ENCODE results near the gene CALHM1. TPM values are rescaled to one million over a fixed set of nuclear protein-coding genes. Genes with fewer than 3 reads are reported as not detected.

CALHM1 gene
- total RNA-seq, 1 experiment from 2014 or later = not detected

DNA sequence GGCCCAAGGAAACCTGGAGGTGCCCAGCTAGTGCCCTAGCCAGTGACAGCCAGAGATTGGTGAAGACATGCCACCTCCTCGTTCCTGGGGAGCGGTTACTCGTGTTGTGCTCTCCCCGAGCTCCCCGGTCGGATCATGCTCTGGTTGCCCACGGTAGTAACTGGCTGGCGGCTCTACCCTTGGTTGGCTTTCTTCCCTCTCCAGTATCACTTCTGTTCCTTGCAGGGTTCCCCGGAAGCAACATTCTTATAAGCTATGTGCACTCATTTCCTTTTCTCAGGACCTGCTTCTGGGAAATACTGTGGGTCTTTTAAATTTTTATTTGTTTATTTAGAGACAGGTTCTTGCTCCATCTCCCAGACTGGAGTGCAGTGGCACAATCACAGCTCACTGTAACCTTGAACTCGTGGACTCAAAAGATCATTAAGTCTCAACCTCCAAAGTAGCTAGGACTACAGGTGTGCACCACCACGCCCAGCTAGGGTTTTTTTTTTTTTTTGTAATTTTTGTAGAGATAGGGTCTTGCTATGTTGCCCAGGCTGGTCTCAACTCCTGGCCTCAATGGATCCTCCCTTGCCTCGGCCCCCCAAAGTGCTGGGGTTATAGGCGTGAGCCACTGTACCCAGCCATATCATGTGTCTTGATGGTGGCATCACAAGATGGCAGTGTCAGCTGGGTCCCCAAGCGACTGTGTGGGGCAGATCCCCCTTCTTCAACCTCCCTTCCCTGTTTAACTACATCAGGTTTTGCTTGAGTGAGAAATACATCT, 6.9 kb upstream of the CALHM1 start:
- intact Hi-C loops (cut with micrococcal nuclease; ENCODE audit: unreplicated experiment) = no loop called here
- H3K4me1 Mint-ChIP-seq (ENCODE audit: low read depth, unreplicated experiment) = peaks cover 7% of the 10 kb centered on the region
- CTCF ChIA-PET = interaction anchor here (0.7 kb wide), 1 partner anchor 78 kb away, joined by 3 read pairs; no protein-coding TSS in a partner anchor

DNA sequence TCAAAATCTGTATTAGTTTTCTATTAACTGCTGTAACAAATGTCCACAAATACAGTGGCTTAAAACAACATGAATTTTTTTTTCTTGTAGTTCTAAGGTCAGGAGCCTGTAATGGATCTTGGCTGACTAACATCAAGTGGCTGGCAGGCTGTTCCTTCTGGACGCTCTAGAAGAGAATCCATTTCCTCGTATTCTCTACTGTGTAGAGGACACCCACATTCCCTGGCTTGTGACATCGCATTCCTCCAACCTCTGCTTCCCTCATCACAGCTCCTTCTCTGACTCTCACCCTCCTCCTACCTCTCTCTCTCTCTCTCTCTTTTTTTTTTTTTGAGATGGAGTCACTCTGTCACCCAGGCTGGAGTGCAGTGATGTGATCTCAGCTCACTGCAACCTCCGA, 4.8 kb upstream of the CALHM1 start:
- Mint-ChIP-seq H3K27ac (ENCODE audit: unreplicated experiment) (no peak overlapping the region), H3K27me3 (ENCODE audit: insufficient read depth, unreplicated experiment) (no peaks in the 10 kb centered on the region), H3K4me1 (ENCODE audit: low read depth, unreplicated experiment) (peaks cover 7% of the 10 kb centered on the region), H3K4me3 (ENCODE audit: unreplicated experiment) (no peak overlapping the region), H3K9me3 (ENCODE audit: unreplicated experiment) (no peaks in the 10 kb centered on the region), H3K36me3 (ENCODE audit: insufficient read depth, unreplicated experiment) (no peaks in the 10 kb centered on the region)
- DNase-seq = no peak
- BruUV-seq (replicated peaks) = no TSS peak
- H3K9me3 ChIP-seq = no peaks in the 10 kb centered on the region
- TF ChIP-seq, protein P1, sequence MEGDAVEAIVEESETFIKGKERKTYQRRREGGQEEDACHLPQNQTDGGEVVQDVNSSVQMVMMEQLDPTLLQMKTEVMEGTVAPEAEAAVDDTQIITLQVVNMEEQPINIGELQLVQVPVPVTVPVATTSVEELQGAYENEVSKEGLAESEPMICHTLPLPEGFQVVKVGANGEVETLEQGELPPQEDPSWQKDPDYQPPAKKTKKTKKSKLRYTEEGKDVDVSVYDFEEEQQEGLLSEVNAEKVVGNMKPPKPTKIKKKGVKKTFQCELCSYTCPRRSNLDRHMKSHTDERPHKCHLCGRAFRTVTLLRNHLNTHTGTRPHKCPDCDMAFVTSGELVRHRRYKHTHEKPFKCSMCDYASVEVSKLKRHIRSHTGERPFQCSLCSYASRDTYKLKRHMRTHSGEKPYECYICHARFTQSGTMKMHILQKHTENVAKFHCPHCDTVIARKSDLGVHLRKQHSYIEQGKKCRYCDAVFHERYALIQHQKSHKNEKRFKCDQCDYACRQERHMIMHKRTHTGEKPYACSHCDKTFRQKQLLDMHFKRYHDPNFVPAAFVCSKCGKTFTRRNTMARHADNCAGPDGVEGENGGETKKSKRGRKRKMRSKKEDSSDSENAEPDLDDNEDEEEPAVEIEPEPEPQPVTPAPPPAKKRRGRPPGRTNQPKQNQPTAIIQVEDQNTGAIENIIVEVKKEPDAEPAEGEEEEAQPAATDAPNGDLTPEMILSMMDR (IDR thresholded peaks at IDR 0.05; ENCODE audit: insufficient read depth in 1 of 2, low read depth in 1 of 2, low read length in 1 of 2, severe bottlenecking in 1 of 2, unreplicated experiment in 1 of 2) = no peak
- no peak overlapping the region for H3K4me3 ChIP-seq (ENCODE audit: low read depth, low read length)
- no peaks in the 10 kb centered on the region for H3K4me1 ChIP-seq
- CTCF ChIA-PET = no interaction called here
- POLR2A ChIA-PET = no interaction called here
- H3K36me3 ChIP-seq (ENCODE audit: control insufficient read depth, insufficient read depth, low read length) = no peaks in the 10 kb centered on the region
- H3K27me3 ChIP-seq (replicated peaks; ENCODE audit: control insufficient read depth, insufficient read depth, low read length) = no peaks in the 10 kb centered on the region
- intact Hi-C loops (cut with micrococcal nuclease; ENCODE audit: unreplicated experiment) = no loop called here

More for the DNA sequence above, 6.9 kb upstream of the CALHM1 start:
- H3K36me3 ChIP-seq (ENCODE audit: control insufficient read depth, insufficient read depth, low read length) = no peaks in the 10 kb centered on the region
- H3K36me3 Mint-ChIP-seq (ENCODE audit: insufficient read depth, unreplicated experiment) = no peaks in the 10 kb centered on the region
- no peaks in the 10 kb centered on the region for H3K4me1 ChIP-seq
- no peak overlapping the region for H3K27ac Mint-ChIP-seq (ENCODE audit: unreplicated experiment)
- H3K27me3 ChIP-seq (replicated peaks; ENCODE audit: control insufficient read depth, insufficient read depth, low read length) = no peaks in the 10 kb centered on the region; the same call in 1 of the 2 replicates
- BruUV-seq (replicated peaks) = no TSS peak
- H3K27me3 Mint-ChIP-seq (ENCODE audit: insufficient read depth, unreplicated experiment) = no peaks in the 10 kb centered on the region
- POLR2A ChIA-PET = interaction anchor here (0.6 kb wide), 1 partner anchor 422 kb away, joined by 7 read pairs; no protein-coding TSS in a partner anchor
- H3K4me3 ChIP-seq (ENCODE audit: low read depth, low read length) = no peak overlapping the region
- H3K4me3 Mint-ChIP-seq (ENCODE audit: unreplicated experiment) = no peak overlapping the region
- no peaks in the 10 kb centered on the region for H3K9me3 ChIP-seq
- no peak for DNase-seq
- no peaks in the 10 kb centered on the region for H3K9me3 Mint-ChIP-seq (ENCODE audit: unreplicated experiment)
- TF ChIP-seq, protein P1 (IDR thresholded peaks at IDR 0.05; ENCODE audit: insufficient read depth in 1 of 2, low read depth in 1 of 2, low read length in 1 of 2, severe bottlenecking in 1 of 2, unreplicated experiment in 1 of 2) = no peak

DNA sequence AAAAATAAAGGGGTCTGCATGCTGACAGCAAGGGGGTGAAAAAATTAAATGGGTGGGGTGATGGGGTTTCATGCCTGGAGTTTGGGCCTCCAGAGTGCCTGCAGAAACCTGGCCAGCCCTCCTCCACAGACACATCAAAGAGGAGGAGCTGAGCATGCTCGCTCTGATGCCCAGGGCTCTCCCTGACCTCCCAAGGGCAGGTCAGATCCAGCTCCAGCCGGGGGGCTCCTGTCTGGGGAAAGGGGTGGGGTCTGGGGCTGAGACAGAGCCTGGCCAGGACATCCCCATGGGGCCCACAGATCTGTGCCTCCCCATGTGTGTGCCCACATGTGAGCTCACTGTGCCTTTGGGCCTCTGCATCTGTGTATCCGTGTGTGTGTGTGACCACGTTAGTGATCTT, 915 bp upstream of the CALHM1 start:
- intact Hi-C loops (cut with micrococcal nuclease; ENCODE audit: unreplicated experiment) = no loop called here
- TF ChIP-seq, protein P1 (IDR thresholded peaks at IDR 0.05; ENCODE audit: insufficient read depth in 1 of 2, low read depth in 1 of 2, low read length in 1 of 2, severe bottlenecking in 1 of 2, unreplicated experiment in 1 of 2) = no peak
- Mint-ChIP-seq H3K36me3 (ENCODE audit: insufficient read depth, unreplicated experiment) (no peaks in the 10 kb centered on the region), H3K4me3 (ENCODE audit: unreplicated experiment) (no peak overlapping the region), H3K27ac (ENCODE audit: unreplicated experiment) (no peak overlapping the region), H3K27me3 (ENCODE audit: insufficient read depth, unreplicated experiment) (no peaks in the 10 kb centered on the region), H3K4me1 (ENCODE audit: low read depth, unreplicated experiment) (no peaks in the 10 kb centered on the region), H3K9me3 (ENCODE audit: unreplicated experiment) (no peaks in the 10 kb centered on the region)
- Histone ChIP-seq H3K4me1 (no peaks in the 10 kb centered on the region), H3K36me3 (ENCODE audit: control insufficient read depth, insufficient read depth, low read length) (no peaks in the 10 kb centered on the region), H3K9me3 (no peaks in the 10 kb centered on the region), H3K27me3 (replicated peaks; ENCODE audit: control insufficient read depth, insufficient read depth, low read length) (no peaks in the 10 kb centered on the region), H3K4me3 (ENCODE audit: low read depth, low read length) (no peak overlapping the region)
- CTCF ChIA-PET = no interaction called here
- BruUV-seq (replicated peaks) = no TSS peak
- POLR2A ChIA-PET = no interaction called here
- DNase-seq = no peak
